Epidermal melanocyte (primary cell): ENCODE data around the gene CFAP126.
"Not testable (repeated sequence)": the region's sequence is repeated elsewhere in the genome, so short reads cannot be mapped to it uniquely, and the experiment has no call there.

Source experiments
- DNase-seq: peaks from one replicate; pipeline ENCODE4 v3.0.0; 2011; ENCODE audit warnings: low spot score; ENCODE audit not compliant: insufficient read length

The CFAP126 gene

GRCh38 chr1:161382214-161383019 lies 14.7 kb upstream of the CFAP126 start:
- no peak for DNase-seq

- no peak for DNase-seq
Measured at GRCh38 chr1:161381707-161382106, 14.0 kb upstream of the CFAP126 start.

GRCh38 chr1:161379071-161379470 lies 11.4 kb upstream of the CFAP126 start:
- peak; percentile 22 for DNase-seq

- no peak for DNase-seq
Measured at GRCh38 chr1:161378014-161378413, 10.3 kb upstream of the CFAP126 start.

GRCh38 chr1:161374373-161374772 lies 6.7 kb upstream of the CFAP126 start:
- no peak for DNase-seq

GRCh38 chr1:161373442-161373841 lies 5.8 kb upstream of the CFAP126 start:
- DNase-seq = no peak

GRCh38 chr1:161365207-161365606 lies 2.5 kb downstream of the CFAP126 start:
- DNase-seq = no peak

- no peak for DNase-seq
Measured at GRCh38 chr1:161364332-161364731, 3.3 kb downstream of the CFAP126 start.

GRCh38 chr1:161359291-161359690 lies 8.4 kb downstream of the CFAP126 start:
- DNase-seq = no peak

- DNase-seq = no peak
Measured at GRCh38 chr1:161357073-161357472, 10.6 kb downstream of the CFAP126 start.

GRCh38 chr1:161351482-161351881 lies 16.2 kb downstream of the CFAP126 start:
- no peak for DNase-seq

GRCh38 chr1:161350671-161351070 lies 17.0 kb downstream of the CFAP126 start:
- no peak for DNase-seq

- no peak for DNase-seq
Measured at GRCh38 chr1:161342821-161343220, 24.9 kb downstream of the CFAP126 start.

- no peak for DNase-seq
Measured at GRCh38 chr1:161342177-161342576, 25.5 kb downstream of the CFAP126 start.

- DNase-seq = no peak
Measured at GRCh38 chr1:161335796-161336195, 31.9 kb downstream of the CFAP126 start.

- no peak for DNase-seq
Measured at GRCh38 chr1:161333166-161333565, 34.5 kb downstream of the CFAP126 start.

- DNase-seq = no peak
Measured at GRCh38 chr1:161330346-161330745, 37.3 kb downstream of the CFAP126 start.

GRCh38 chr1:161324020-161324419 lies 43.7 kb downstream of the CFAP126 start:
- no peak for DNase-seq

- not testable (repeated sequence) for DNase-seq
Measured at GRCh38 chr1:161315841-161316674, 51.6 kb downstream of the CFAP126 start.
